Activated naive CD8-positive, alpha-beta T cell treated with anti-CD3 and anti-CD28 coated beads, Interleukin-2, amount 10 ng/mL, durations not matched to agents 7 days and 5 days (primary cell): Measurements from ENCODE around the gene STING1. TPM values are rescaled to one million over a fixed set of nuclear protein-coding genes. Genes with fewer than 3 reads are reported as not detected.
"Not testable (repeated sequence)": the region's sequence is repeated elsewhere in the genome, so short reads cannot be mapped to it uniquely, and the experiment has no call there.

Source experiments
- ATAC-seq: fragments of 150-1000 bp; cut with Tn5 transposase; one replicate; pipeline ENCODE4 v1.10.0; 2021; ENCODE audit warnings: low read depth, moderate library complexity
- POLR2A ChIA-PET: fragments of 350-600 bp; sonication (Branson Sonifier 250); formaldehyde crosslinking; loops from one replicate; lab custom pipeline; 2021; ENCODE audit warnings: antibody characterized with exemption; lab: Charles Lee
- DNase-seq: peaks from one replicate; pipeline ENCODE4 v3.0.0; 2021
- H3K27ac Mint-ChIP-seq: one replicate; pipeline ENCODE4 v1.8.0; 2022; ENCODE audit warnings: mild to moderate bottlenecking, mixed read lengths
- H3K27me3 Mint-ChIP-seq: one replicate; pipeline ENCODE4 v1.8.0; 2022; ENCODE audit warnings: mild to moderate bottlenecking, moderate library complexity, mixed read lengths
- H3K36me3 Mint-ChIP-seq: one replicate; pipeline ENCODE4 v1.8.0; 2021; ENCODE audit warnings: mild to moderate bottlenecking, mixed read lengths
- H3K4me1 Mint-ChIP-seq: one replicate; pipeline ENCODE4 v1.8.0; 2021; ENCODE audit warnings: mixed read lengths
- H3K4me3 Mint-ChIP-seq: one replicate; pipeline ENCODE4 v1.8.0; 2022; ENCODE audit warnings: mild to moderate bottlenecking, moderate library complexity, mixed read lengths
- H3K9me3 Mint-ChIP-seq: one replicate; pipeline ENCODE4 v1.8.0; 2021; ENCODE audit warnings: mixed read lengths
- total RNA-seq, 2 experiments: library from RNA; stranded (reverse); gene quantifications; one replicate each; pipeline ENCODE4 v1.2.3, GENCODE V29; 2021

The STING1 gene
- total RNA-seq, 2 experiments from 2014 or later, result 63.6 to 68.4 TPM

GRCh38 chr5:139492700-139493192, 10.2 kb upstream of the STING1 start:
- no peak overlapping the region for H3K27ac Mint-ChIP-seq

GRCh38 chr5:139488260-139488659, 5.7 kb upstream of the STING1 start:
- Mint-ChIP-seq H3K27me3 (peaks cover 2% of the 10 kb centered on the region), H3K9me3 (no peaks in the 10 kb centered on the region), H3K4me3 (no peak overlapping the region), H3K36me3 (no peaks in the 10 kb centered on the region), H3K27ac (peak overlapping the region; percentile 74), H3K4me1 (peaks cover 17% of the 10 kb centered on the region)
- DNase-seq, result no peak
- POLR2A ChIA-PET, result interaction anchor here (0.5 to 1.0 kb wide), 2 partner anchors 72 to 1174 kb away, joined by 3 read pairs; no protein-coding TSS in a partner anchor
- ATAC-seq, result peak; percentile 34

More at GRCh38 chr5:139492700-139493192, 10.2 kb upstream of the STING1 start:
- Mint-ChIP-seq H3K9me3 (no peaks in the 10 kb centered on the region), H3K36me3 (no peaks in the 10 kb centered on the region), H3K27me3 (peaks cover 6% of the 10 kb centered on the region), H3K4me3 (peak overlapping the region; percentile 37), H3K4me1 (peaks cover 22% of the 10 kb centered on the region)
- DNase-seq (no peak), ATAC-seq (peak; percentile 61)
- POLR2A ChIA-PET, result no interaction called here

- no peaks in the 10 kb centered on the region for H3K9me3 Mint-ChIP-seq
- peaks cover 18% of the 10 kb centered on the region for H3K4me1 Mint-ChIP-seq
- no peak overlapping the region for H3K4me3 Mint-ChIP-seq
- no peak overlapping the region for H3K27ac Mint-ChIP-seq
- DNase-seq (no peak), ATAC-seq (no peak)
- POLR2A ChIA-PET, result no interaction called here
- H3K27me3 Mint-ChIP-seq, result peaks cover 2% of the 10 kb centered on the region
- H3K36me3 Mint-ChIP-seq, result no peaks in the 10 kb centered on the region
Observed at GRCh38 chr5:139486201-139486600, 3.6 kb upstream of the STING1 start.

GRCh38 chr5:139482890-139483208, 291 bp upstream of the STING1 start:
- H3K9me3 Mint-ChIP-seq, H3K27me3 Mint-ChIP-seq, ATAC-seq: not testable (repeated sequence)
- Mint-ChIP-seq H3K4me1 (peaks cover 19% of the 10 kb centered on the region), H3K27ac (peak overlapping the region; percentile 97), H3K36me3 (peaks cover 16% of the 10 kb centered on the region), H3K4me3 (peak overlapping the region; percentile 94)
- POLR2A ChIA-PET, result interaction anchor here (0.6 to 2.3 kb wide), 18 partner anchors 10 to 729 kb away, joined by 3 to 26 read pairs (median 6); partner anchors contain the start of genes CXXC5, DNAJC18, SMIM33 and UBE2D2
- DNase-seq, result peak; percentile 56

- Mint-ChIP-seq H3K27me3 (no peaks in the 10 kb centered on the region), H3K36me3 (peaks cover 16% of the 10 kb centered on the region), H3K4me1 (peaks cover 21% of the 10 kb centered on the region), H3K9me3 (no peaks in the 10 kb centered on the region), H3K27ac (peak overlapping the region; percentile 97), H3K4me3 (peak overlapping the region; percentile 94)
- peak; percentile 12 for ATAC-seq
- POLR2A ChIA-PET, result interaction anchor here (0.6 to 2.3 kb wide), 23 partner anchors 9 to 154 kb away, joined by 3 to 26 read pairs (median 4); partner anchors contain the start of genes DNAJC18, SMIM33 and UBE2D2
- no peak for DNase-seq
Observed at GRCh38 chr5:139481580-139482049, 943 bp downstream of the STING1 start.

GRCh38 chr5:139481122-139481533, 1.4 kb downstream of the STING1 start:
- no peak for DNase-seq

GRCh38 chr5:139479729-139480128, 2.8 kb downstream of the STING1 start:
- not testable (repeated sequence) for H3K27ac Mint-ChIP-seq, DNase-seq, H3K9me3 Mint-ChIP-seq, H3K27me3 Mint-ChIP-seq, H3K4me3 Mint-ChIP-seq, ATAC-seq
- peaks cover 35% of the 10 kb centered on the region for H3K4me1 Mint-ChIP-seq
- peaks cover 25% of the 10 kb centered on the region for H3K36me3 Mint-ChIP-seq
- POLR2A ChIA-PET, result interaction anchor here (0.7 to 1.1 kb wide), 3 partner anchors 33 to 827 kb away, joined by 3 to 5 read pairs (median 4); no protein-coding TSS in a partner anchor

More at GRCh38 chr5:139481122-139481533, 1.4 kb downstream of the STING1 start:
- no peaks in the 10 kb centered on the region for H3K27me3 Mint-ChIP-seq
- POLR2A ChIA-PET, result interaction anchor here (0.6 to 2.3 kb wide), 12 partner anchors 8 to 87 kb away, joined by 3 to 26 read pairs (median 6); partner anchors contain the start of genes DNAJC18, SMIM33 and UBE2D2
- H3K36me3 Mint-ChIP-seq, result peaks cover 16% of the 10 kb centered on the region
- H3K4me1 Mint-ChIP-seq, result peaks cover 23% of the 10 kb centered on the region
- no peak for ATAC-seq
- H3K4me3 Mint-ChIP-seq, result peak overlapping the region; percentile 94
- H3K27ac Mint-ChIP-seq, result peak overlapping the region; percentile 97
- no peaks in the 10 kb centered on the region for H3K9me3 Mint-ChIP-seq

- not testable (repeated sequence) for ATAC-seq, DNase-seq, H3K27ac Mint-ChIP-seq, H3K9me3 Mint-ChIP-seq, H3K27me3 Mint-ChIP-seq, H3K4me3 Mint-ChIP-seq
- H3K4me1 Mint-ChIP-seq, result peaks cover 37% of the 10 kb centered on the region
- peaks cover 28% of the 10 kb centered on the region for H3K36me3 Mint-ChIP-seq
- POLR2A ChIA-PET, result interaction anchor here (0.7 to 1.1 kb wide), 2 partner anchors 33 to 82 kb away, joined by 3 to 4 read pairs; no protein-coding TSS in a partner anchor
Observed at GRCh38 chr5:139478657-139479423, 3.7 kb downstream of the STING1 start.

GRCh38 chr5:139475865-139476617, 6.5 kb downstream of the STING1 start:
- ATAC-seq, result no peak
- Mint-ChIP-seq H3K36me3 (peaks cover 28% of the 10 kb centered on the region), H3K27me3 (no peaks in the 10 kb centered on the region), H3K4me1 (peaks cover 44% of the 10 kb centered on the region), H3K9me3 (no peaks in the 10 kb centered on the region), H3K4me3 (no peak overlapping the region), H3K27ac (peak overlapping the region; percentile 75)
- DNase-seq, result no peak
- POLR2A ChIA-PET, result interaction anchor here (1.1 kb wide), 1 partner anchor 18 kb away, joined by 3 read pairs; no protein-coding TSS in a partner anchor

- peak overlapping the region; percentile 75 for H3K27ac Mint-ChIP-seq
- ATAC-seq (peak; percentile 40), DNase-seq (no peak)
- H3K4me3 Mint-ChIP-seq, result peak overlapping the region; percentile 56
- POLR2A ChIA-PET, result interaction anchor here (0.6 to 0.9 kb wide), 2 partner anchors 13 to 17 kb away, joined by 4 to 6 read pairs; no protein-coding TSS in a partner anchor
- H3K9me3 Mint-ChIP-seq, result no peaks in the 10 kb centered on the region
- H3K27me3 Mint-ChIP-seq, result no peaks in the 10 kb centered on the region
- H3K36me3 Mint-ChIP-seq, result peaks cover 21% of the 10 kb centered on the region
- H3K4me1 Mint-ChIP-seq, result peaks cover 46% of the 10 kb centered on the region
Observed at GRCh38 chr5:139474890-139475791, 7.4 kb downstream of the STING1 start.

GRCh38 chr5:139473565-139473964, 9.0 kb downstream of the STING1 start:
- Mint-ChIP-seq H3K27me3 (peaks cover 2% of the 10 kb centered on the region), H3K27ac (peak overlapping the region; percentile 44), H3K36me3 (peaks cover 15% of the 10 kb centered on the region), H3K4me3 (no peak overlapping the region), H3K9me3 (no peaks in the 10 kb centered on the region), H3K4me1 (peaks cover 53% of the 10 kb centered on the region)
- ATAC-seq, result no peak
- POLR2A ChIA-PET, result interaction anchor here (2.1 kb wide), 1 partner anchor 9 kb away, joined by 11 read pairs; the partner anchor contains the start of gene STING1
- DNase-seq, result no peak

GRCh38 chr5:139473105-139473504, 9.5 kb downstream of the STING1 start:
- no peak for ATAC-seq
- POLR2A ChIA-PET, result interaction anchor here (2.1 kb wide), 1 partner anchor 9 kb away, joined by 11 read pairs; the partner anchor contains the start of gene STING1
- H3K4me3 Mint-ChIP-seq, result no peak overlapping the region
- no peak for DNase-seq
- H3K4me1 Mint-ChIP-seq, result peaks cover 57% of the 10 kb centered on the region
- peak overlapping the region; percentile 26 for H3K27ac Mint-ChIP-seq
- H3K9me3 Mint-ChIP-seq, result no peaks in the 10 kb centered on the region
- peaks cover 12% of the 10 kb centered on the region for H3K36me3 Mint-ChIP-seq
- peaks cover 2% of the 10 kb centered on the region for H3K27me3 Mint-ChIP-seq
